Stimulated activated CD4-positive, alpha-beta T cell treated with anti-CD3 and anti-CD28 coated beads, TNF-alpha, amount 100 ng/mL, for 1 hour (primary cell): ENCODE results near the gene CNPY3.
A peak's percentile ranks its signal among the peaks of the same experiment; 100 is the strongest.

Source experiments
- DNase-seq, 3 donors: peaks; one replicate each; pipeline ENCODE4 v3.0.0-alpha.2; 2020; ENCODE audit warnings: low read depth in 3 of 3, low spot score in 1 of 3

CNPY3 gene

GRCh38 chr6:42958125-42958524 lies 28.8 kb downstream of the CNPY3 start:
- DNase-seq = no peak

GRCh38 chr6:42959917-42960242 lies 30.6 kb downstream of the CNPY3 start:
- DNase-seq = no peak

GRCh38 chr6:42960243-42961019 lies 31.2 kb downstream of the CNPY3 start, which contains the start of gene GNMT:
TSS of gene GNMT (plus strand) at chr6:42960754. CDS start at chr6:42960768, 14 bp downstream.
- DNase-seq = peak in 1 of 3 donors; percentile 24

- DNase-seq = no peak
These were observed 31.8 kb downstream of the CNPY3 start for GRCh38 chr6:42961020-42961470.

- DNase-seq = no peak
These were observed 32.8 kb downstream of the CNPY3 start for GRCh38 chr6:42962096-42962495.

- DNase-seq = no peak
These were observed 33.4 kb downstream of the CNPY3 start for GRCh38 chr6:42962502-42963178.

GRCh38 chr6:42963179-42963854 lies 34.0 kb downstream of the CNPY3 start:
- DNase-seq = no peak

- DNase-seq = no peak
These were observed 34.8 kb downstream of the CNPY3 start for GRCh38 chr6:42963855-42964605.

- no peak for DNase-seq
These were observed 37.3 kb downstream of the CNPY3 start for GRCh38 chr6:42966571-42966970.

- DNase-seq = no peak
These were observed 37.9 kb downstream of the CNPY3 start for GRCh38 chr6:42967228-42967627.

- DNase-seq = no peak
These were observed 38.9 kb downstream of the CNPY3 start for GRCh38 chr6:42968126-42968701.

- DNase-seq = no peak
These were observed 39.5 kb downstream of the CNPY3 start for GRCh38 chr6:42968783-42969182.

- DNase-seq = no peak
These were observed 40.2 kb downstream of the CNPY3 start for GRCh38 chr6:42969431-42969830.

GRCh38 chr6:42969934-42970333 lies 40.7 kb downstream of the CNPY3 start:
- no peak for DNase-seq

GRCh38 chr6:42970871-42971612 lies 41.8 kb downstream of the CNPY3 start:
- DNase-seq = no peak

GRCh38 chr6:42971746-42972327 lies 42.6 kb downstream of the CNPY3 start:
- DNase-seq = no peak

GRCh38 chr6:42973926-42974325 lies 44.6 kb downstream of the CNPY3 start:
- no peak for DNase-seq

GRCh38 chr6:42974919-42975505 lies 45.7 kb downstream of the CNPY3 start:
- DNase-seq = no peak

- DNase-seq = no peak
These were observed 49.2 kb downstream of the CNPY3 start for GRCh38 chr6:42978487-42978838.
